Hepatic stellate cell (primary cell): ENCODE measurements around the gene ZNF207.
"Not testable (repeated sequence)": the region's sequence is repeated elsewhere in the genome, so short reads cannot be mapped to it uniquely, and the experiment has no call there.

ENCODE experiments used
- DNase-seq: peaks from one replicate; pipeline ENCODE4 v3.0.0; 2011; ENCODE audit warnings: low spot score

Gene ZNF207

DNA sequence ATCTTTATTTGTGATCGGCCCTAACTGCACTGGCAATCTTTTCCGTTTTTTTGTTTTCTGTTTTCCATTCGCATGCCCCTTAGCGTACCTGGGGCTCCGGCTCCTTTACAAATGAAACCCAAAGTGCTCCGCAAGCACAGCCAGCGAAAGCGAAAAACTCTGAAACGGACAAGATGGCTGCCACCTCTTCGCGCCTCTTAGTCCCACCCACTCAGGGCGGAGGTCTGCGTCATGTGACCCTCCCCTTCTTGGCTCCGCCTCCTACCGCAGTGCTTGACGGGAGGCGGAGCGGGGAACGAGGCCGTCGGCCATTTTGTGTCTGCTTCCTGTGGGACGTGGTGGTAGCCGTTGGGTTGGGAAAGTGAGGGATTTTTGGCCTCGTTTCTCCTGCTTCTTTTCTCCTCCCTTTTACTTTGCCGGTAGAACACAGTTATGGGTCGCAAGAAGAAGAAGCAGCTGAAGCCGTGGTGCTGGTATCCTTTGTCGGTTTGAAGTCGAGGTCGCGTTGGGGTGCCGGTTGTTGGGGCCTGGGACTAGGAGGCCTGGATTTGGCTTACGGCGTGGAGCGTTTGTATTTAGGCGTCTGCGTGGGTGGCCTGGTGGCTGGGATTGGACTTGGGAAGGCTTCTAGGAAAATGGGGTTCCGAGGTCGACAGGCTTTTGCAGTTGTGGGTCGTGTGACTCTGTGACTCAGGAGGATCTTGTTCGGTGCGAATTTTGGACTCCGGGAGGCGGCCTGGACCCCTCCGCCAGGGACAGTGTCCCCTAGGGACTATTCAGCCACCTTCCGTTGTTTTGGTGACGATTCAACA lies at the start of gene ZNF207:
Gene ZNF207, plus strand, starts transcription at position 304 of the 812 bp plus-strand sequence. Its CDS starts 129 bp downstream, at position 433.
- peak; percentile 90 for DNase-seq

DNA sequence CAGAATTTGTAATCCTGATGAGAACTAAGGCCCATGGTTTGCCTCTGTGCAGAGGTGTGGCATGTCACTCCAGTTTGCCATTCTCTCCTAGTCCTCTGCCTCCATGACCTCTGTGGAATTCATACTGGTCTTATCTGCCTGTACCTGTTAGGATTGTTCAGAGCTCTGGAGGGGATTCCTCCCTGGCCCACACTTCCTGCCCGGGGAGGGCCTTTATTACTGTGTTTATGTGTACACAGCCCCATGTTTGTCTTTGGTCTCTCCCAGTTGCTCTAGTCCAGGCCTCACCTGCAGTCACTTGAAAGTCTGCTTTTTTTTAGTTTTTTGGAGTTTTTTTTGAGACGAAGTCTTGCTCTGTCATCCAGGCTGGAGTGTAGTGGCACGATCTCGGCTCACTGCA lies 47.9 kb upstream of the ZNF207 start:
- no peak for DNase-seq

DNA sequence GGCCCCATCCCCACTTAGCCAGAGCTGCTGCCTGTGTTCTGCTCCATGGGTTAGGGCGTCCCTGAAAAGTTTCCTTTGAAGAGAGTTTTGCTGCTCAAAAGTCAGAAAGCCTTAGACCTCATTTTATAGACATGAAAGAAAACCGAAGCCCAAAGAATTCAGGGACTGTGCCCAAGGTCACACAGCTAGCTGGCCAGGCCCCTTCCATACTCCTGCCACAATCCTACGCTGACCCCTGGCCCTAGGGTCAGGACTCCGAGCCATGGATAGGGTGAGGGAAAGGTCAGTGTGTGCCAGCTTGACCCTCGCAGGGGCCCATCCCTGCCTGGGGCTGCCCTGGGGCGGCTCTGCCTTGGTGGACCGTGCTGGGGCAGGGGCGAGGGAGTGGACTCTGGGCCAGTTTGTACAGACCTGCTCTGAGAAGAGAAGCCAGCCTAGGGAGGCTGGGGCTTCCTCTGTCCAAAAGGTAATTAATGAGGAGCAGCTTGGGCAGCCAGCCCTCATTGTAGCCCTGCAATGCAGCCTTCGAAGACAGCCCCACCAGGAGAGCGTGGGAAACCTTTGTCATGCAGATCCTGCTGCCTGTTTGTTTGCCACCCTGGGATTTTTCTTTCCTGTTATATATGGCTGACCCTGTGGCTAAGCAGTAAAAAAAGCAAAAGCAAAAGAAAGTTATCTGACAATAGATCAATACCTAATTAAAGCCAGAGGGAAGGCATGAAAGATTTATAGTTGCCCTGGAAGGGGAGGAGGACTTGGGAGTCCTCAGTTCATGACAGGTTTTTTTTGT lies 46.9 kb upstream of the ZNF207 start:
- DNase-seq, result no peak

DNA sequence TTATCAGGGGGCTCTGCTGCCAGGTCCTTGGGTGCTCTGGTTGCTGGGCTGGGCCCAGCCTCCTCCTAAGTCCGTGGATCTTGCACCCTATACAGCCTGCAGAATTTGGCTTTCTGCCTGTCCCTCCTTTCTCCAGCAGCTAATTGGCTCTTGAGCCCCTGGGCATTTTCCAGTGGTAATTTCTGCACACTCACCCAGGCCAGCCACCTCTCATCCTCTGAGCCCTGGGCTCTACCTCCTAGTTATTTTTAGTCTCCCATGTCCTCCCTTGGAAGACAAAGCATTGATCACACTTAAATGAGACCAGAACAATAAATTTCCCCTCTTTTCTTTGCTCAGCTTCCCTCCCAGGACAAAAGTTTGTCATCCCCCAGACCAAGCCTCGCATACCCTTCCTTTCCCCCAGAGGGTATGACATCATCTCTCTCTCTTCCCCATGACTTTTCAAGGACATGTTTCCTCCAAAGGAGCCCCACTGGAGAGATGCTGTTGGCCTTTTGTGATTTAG lies 46.1 kb upstream of the ZNF207 start:
- no peak for DNase-seq

DNA sequence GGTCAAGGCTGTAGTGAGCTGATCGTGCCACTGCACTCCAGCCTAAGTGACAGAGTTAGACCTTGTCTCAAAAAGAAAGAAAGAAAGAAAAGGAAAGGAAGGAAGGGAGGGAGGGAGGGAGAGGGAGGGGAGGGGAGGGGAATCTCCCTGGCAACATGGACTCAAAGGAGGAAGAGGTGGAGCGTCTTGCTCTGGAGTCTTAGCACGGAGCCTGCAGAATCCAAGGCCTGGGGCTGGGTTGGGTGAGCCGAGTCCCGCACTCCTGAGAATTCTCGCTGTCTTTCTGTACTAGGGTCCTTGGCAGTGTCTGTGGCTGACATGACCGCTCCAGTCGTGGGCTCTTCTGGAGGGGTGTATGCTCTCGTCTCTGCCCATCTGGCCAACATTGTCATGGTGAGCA lies 44.9 kb upstream of the ZNF207 start:
- no peak for DNase-seq

DNA sequence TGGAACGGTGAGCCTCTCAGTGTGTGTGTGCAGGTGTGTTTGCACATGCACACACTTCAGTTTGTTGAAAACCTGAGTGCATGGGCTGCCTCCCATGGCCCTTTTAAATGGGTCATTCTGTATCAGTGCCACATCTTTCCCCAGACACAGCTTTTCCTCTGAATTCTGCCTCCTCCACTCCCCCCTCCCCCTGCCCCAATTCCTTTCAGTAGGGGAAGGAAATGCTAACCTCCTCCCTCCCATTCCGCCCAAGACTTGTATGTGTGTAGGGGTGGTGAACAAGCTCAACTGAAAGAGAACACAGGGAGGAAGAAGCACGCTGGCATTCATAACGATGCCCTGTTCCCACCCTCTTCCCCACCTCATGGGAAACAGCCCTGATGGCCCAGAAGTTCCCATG lies 42.3 kb upstream of the ZNF207 start:
- DNase-seq, result no peak

DNA sequence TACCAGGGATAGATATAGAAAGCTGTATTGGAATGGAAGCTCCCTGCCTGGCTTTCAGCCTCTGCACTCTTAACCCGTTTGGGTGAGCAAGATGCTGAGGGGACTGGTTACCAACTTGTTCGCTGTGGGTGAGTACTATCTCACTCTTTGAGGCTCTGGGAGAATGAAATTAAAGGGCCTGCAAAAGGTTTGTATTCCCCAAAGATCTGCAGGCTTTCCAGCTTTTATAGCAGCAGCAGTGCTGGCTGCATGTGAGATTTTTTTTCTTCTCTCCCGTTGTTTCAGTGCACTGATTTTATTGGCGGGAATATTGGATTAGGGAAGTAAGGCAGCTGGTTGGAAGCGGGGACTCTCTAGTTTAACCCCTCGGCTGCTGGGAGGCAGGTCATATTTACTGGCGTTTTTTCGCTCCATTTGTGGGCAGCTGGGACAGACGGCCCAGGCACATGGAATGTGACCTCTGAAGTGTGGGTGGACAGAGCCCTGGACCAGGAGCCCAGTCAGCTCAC lies 38.9 kb upstream of the ZNF207 start:
- DNase-seq, result peak; percentile 35

DNA sequence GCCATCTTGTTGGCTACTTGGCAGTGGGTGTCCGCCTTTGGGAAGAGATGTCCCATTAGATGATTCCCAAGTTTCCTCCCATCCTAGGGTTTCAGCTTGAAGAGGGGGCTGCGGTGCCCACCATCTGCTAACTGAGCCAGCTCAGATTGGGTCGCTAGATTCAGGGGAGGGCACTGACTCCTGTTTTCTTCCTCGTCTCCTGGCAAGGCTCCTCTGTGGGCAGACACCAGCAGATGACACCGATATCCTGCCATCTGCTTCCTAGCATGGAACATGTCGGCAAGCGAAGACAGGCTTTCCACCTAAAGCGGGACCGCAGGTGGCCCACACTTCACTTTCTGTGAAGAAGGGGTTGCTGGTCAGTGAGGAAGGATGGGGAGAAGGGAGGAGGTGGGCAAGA lies 35.3 kb upstream of the ZNF207 start:
- no peak for DNase-seq

DNA sequence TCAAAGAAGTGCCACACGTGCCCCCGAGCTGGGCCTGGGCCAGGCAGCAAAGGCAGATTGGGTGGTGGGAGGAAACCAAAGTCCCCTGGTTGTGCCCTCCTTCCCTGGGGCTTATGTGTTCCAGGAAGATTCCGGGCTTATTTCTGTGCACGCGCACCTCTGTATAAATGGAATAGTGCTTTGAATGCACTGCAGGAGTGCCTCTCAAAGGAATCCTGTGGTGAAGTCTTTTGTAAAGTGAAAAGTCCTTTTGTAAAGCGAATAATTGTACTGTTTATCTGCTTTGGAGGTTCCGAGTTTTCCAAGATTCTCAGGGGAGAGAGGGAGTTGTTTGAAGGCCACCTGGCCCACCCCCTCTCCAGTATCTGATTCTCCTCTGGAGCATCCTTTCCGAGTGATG lies 34.8 kb upstream of the ZNF207 start:
- no peak for DNase-seq

DNA sequence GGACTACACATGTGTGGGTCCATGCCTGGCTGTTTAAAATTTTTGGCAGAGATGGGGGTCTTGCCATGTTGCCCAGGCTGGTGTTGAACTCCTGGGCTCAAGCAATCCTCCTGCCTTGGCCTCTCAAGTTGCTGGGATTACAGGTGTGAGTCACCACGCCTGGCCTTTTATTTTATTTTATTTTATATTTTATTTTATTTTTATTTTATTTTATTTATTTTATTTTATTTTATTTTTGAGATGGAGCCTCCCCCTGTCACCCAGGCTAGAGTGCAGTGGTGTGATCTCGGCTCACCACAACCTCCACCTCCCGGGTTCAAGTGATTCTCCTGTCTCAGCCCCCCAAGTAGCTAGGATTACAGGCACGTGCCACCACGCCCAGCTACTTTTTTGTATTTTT lies 33.3 kb upstream of the ZNF207 start:
- DNase-seq, result not testable (repeated sequence)

DNA sequence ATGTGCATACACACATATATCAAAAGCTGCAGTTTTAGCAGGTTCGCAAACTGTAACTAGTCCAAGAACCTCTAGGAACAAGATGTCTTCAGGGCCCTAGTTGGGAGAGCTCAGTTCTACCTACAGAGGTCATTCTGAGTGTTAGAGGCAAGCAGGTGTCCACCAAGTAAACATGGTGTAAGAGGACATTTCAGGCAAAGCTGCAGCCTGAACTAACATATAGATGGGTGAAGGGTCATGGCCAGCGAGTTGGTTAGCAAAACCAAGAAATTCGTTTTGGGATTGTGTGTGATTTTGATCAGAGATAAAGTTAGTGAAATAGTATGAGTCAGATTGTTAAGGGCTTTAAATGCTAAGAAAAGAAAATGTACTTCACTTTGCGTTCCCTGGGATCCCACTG lies 32.6 kb upstream of the ZNF207 start:
- DNase-seq, result no peak

DNA sequence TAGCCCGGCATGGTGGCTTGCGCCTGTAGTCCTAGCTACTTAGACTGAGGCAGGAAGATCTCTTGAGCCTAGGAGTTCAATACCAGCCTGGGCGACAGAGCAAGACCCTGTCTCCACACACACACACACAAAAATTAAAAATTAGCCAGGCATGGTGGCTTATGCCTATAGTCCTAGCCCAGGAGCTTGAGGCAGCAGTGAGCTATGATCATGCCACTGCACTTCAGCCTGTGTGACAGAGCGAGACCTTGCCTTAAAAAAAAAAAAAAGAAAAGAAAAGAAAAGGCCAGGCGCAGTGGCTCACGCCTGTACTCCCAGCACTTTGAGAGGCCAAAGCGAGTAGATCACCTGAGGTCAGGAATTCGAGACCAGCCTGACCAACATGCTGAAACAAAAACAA lies 31.9 kb upstream of the ZNF207 start:
- no peak for DNase-seq

DNA sequence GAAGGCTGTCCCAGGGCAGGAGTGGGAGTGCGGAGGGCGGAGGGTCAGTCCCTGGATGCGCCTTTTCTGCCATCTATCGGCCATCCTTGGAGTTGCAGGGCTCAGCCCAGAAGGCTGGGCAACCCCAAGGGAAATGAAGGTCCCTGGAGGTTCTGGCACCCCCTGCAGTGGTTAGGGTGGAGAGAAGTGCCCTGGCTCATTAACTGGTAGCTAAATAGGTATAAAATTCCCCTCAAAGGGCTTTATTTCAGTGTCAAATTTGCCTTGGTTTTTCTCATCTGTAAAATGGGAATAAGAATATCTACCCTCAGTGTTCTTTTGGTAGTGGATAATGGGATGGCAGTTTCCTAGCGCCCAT lies 30.4 kb upstream of the ZNF207 start:
- DNase-seq, result peak; percentile 68

DNA sequence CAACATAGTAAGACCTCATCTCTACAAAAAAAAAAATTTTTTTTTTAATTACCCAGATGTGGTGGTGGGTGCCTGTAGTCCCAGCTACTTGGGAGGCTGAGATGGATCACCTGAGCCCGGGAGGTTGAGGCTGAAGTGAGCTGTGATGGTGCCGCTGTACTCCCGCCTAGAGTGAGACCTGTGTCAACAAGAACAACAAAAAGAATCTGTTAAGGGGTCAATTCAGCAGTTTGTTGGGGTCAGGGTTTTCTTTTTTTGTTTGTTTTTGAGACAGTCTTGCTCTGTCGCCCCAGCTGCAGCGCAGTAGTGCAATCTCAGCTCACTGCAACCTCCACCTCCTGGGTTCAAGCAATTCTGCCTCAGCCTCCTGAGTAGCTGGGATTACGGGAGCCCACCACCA lies 29.9 kb upstream of the ZNF207 start:
- DNase-seq, result not testable (repeated sequence)

DNA sequence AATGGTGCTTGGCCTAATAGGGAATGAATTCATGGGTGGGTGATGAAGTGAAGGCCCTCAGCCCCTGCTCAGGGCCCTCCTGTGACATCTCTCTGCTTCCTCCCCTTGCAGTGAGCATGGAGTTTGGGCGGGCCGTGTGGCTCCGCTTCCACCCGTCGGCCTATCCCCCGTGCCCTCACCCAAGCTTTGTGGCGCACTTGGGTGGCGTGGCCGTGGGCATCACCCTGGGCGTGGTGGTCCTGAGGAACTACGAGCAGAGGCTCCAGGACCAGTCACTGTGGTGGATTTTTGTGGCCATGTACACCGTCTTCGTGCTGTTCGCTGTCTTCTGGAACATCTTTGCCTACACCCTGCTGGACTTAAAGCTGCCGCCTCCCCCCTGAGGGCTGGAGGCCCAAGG lies 29.1 kb upstream of the ZNF207 start:
- DNase-seq, result no peak

DNA sequence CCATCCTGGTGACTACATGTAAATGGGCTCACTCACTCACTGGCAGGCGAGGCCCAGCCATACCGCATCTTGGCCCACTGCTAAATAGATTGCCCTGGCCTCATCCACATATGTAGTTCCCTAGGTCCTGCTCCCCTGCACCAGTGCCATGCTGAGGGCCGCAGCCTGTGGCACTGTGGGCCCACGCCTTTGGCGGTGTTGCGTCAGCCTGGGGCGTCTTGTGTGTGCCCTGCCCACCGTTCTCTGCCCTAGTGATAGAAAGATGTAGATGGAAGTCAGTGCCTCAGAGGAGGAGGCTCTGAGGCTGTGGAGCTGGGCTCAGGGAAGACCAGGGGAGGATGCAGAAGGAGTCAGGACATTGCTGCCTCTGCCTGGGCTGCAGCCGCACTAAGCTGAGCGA lies 26.9 kb upstream of the ZNF207 start:
- no peak for DNase-seq

DNA sequence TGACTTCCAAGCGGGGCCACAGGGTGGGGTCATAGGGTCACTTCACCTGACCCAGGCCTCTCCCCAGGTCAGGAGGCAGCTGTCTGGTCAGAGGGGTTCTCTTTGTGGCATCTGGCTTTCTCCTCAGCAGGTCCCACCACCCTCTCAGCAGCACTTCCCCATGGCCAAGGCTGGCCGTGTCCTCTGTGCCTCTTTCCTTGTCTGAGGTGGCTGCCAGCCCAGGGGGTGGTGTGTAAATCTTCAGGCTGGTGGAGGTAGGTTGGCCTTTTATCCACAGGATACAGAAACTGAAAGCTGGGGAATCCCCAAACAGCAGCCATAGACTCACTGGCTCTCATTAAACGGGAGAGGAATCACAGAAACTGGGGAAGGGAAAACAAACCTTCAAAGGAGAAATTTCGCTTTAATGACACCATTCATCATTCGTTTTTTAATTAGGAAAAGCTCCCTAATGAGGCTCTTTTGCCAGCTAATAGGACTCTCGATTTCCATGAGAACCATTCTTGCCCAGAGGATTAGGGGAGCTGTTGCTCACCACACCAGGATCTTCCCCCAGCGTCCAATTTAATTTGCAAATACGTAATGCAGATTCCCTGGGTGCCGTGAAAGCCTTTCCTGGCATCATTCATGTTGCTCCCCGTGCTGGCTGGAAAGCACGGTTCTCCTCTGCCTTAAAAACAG lies 26.0 kb upstream of the ZNF207 start:
- peak; percentile 37 for DNase-seq

DNA sequence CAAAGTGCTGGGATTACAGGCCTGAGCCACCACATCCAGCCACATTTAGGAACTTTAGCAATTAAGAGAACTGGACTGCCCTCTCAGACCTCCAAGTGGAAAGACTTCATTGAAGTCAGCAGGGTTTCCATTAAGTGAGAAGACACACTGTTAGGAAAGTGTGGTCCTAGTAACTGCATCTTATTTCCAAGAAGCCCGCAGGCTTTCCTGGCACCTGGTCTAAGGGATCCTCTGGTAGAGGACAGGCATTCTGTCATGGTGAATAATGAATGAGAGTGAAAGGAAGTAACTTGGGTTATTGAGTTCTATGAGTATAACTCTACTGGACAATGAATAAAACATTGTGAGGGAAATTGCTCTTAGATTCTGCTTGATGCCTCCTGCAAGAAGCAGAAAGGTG lies 22.0 kb upstream of the ZNF207 start:
- no peak for DNase-seq

DNA sequence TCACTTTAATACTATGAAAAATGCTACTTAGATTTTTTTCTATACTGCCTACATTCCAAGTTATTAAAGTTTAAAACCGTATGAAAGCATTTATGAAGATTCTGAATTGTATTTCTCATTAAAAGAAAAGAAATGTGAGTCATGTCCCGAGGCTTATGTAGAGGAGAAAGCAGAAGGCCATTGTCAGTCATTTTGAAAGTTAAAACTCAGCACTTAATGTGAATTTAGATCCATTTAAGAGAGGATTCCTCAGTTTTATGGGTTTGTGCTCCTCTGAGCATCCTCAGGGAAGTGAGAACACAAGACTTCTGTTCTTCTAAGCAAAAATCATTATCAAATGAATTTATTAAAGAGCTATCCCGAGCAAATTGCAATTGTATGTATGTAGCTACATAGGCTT lies 19.8 kb upstream of the ZNF207 start:
- no peak for DNase-seq

DNA sequence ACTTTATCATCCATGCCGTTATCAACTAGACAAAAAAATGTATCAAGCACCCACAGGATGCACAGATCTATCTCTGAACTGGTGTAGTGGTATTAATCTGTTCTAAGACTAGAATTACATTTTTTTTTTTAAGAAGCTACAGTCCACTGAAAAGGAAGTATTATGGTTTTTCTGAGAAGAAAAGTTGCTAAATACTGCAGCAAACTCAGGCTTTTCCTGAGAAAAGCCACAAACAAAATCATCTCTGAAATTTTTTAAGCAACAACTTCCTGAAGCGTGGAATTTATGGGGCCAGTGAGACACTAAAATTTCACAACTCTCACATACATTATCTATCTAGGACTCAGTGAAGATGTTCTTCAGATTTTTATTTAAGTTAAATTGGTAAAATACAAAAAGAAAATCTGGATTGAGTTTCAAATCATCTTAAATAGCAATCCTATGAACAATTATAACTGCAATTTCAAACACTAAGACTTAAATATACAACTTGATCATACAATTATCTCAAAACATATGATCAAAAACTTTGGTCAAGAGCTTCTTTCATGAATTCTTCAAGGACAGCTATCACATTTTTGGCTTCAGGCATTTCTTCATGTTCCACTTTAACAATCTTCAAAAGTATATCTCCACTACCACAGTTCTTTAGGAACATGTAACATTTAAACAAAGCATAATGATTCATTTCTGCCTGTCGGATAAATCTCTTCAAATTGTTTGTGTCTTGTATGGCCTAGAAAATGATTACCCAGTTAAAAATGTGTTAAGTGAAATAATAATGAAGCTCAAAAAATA lies 18.5 kb upstream of the ZNF207 start:
- DNase-seq, result no peak

DNA sequence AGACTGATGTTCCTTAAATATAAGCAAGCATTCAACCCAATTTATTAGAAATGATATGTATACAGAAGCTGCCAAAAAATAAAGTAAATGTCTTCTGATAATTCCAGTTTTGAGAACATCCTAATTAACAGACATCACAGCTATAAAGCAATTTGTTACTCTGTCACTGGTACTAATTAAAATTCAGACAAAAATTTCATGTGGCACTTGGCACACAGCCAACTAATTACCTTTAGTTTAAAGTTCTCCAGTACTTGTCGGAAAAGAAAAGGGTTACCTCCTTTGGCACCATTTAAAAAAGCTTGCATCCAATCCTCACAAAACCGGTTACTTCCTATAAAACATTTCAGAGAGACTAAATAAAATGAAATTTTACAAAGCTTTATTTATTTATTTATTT lies 16.8 kb upstream of the ZNF207 start:
- DNase-seq, result no peak

DNA sequence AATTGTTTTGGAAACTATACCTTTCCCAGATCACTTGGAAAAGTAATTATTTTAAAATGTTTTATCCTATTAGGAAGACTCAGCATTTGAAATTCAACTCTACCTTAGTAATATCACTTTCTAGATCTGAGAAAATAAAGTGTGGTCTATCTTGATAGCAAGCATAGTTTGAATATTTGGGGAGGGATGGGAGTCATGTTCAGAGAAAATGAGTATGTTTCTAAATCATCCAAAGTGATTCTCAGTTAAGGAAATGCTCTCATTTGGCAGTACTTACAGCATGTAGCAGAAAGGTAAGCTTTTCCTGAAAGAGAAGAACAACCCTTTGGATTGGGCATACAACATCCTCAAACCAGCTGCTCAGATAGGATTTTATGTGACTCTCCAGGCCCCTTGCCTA lies 14.9 kb upstream of the ZNF207 start:
- DNase-seq, result no peak
